HT-29 (cell line): Measurements from ENCODE around the gene MTARC2. TPM values are rescaled to one million over a fixed set of nuclear protein-coding genes. Genes with fewer than 3 reads are reported as not detected.

ENCODE experiments used
- DNase-seq: peaks from one replicate; pipeline ENCODE4 v3.0.0-alpha.2; 2015; ENCODE audit warnings: low spot score
- total RNA-seq: library from RNA; depleted of rRNA; stranded (reverse); fragments of >200 nt; shearing (Covaris generic); gene quantifications from 2 replicates; pipeline ENCODE4 v1.2.3, GENCODE V29; 2014; rRNA removed

MTARC2 gene
- total RNA-seq, 1 experiment from 2014 or later = 6.6 TPM

GRCh38 chr1:220827445-220828178 lies 79.5 kb downstream of the MTARC2 start:
- DNase-seq = no peak

- no peak for DNase-seq
These were observed 80.0 kb downstream of the MTARC2 start for GRCh38 chr1:220828179-220828490.

- no peak for DNase-seq
These were observed 80.9 kb downstream of the MTARC2 start for GRCh38 chr1:220828950-220829586.

GRCh38 chr1:220833436-220833835 lies 85.3 kb downstream of the MTARC2 start:
- DNase-seq = no peak

Other genes with a start within 250 kb of the MTARC2 start
- not detected in 2 replicates for gene MARK1, start 220.2 kb upstream of the MTARC2 start, total RNA-seq
- 0.28 and 0.60 TPM in 2 replicates for gene C1orf115, start 58.0 kb upstream of the MTARC2 start, total RNA-seq
- gene MTARC1, start 38.6 kb downstream of the MTARC2 start, total RNA-seq = 6.8 and 11.0 TPM in 2 replicates
- not detected in 2 replicates for gene HLX, start 131.1 kb downstream of the MTARC2 start, total RNA-seq